ENCODE results near the gene VPS33A. TPM values are rescaled to one million over a fixed set of nuclear protein-coding genes. Genes with fewer than 3 reads are reported as not detected.

VPS33A gene
- total RNA-seq, 4 donors from 2014 or later: 16.1 to 27.1 (median 20.5) TPM

DNA sequence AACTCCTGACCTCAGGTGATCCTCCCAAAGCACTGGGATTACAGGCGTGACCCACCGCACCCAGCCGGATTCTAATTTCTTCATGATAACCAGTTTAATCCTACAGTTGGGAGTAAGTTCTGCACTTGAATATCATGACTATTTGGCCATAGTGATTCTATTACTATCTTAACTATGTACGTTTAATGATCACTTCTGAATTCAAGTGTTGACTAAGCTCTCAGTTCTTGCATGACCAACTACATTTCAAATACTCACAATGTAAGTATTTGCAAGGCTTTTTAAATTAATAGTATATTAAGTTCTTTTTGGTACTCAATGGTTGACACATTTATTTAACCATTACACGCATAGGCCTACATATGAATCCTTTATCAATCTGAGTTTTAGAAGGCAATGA is 17.4 kb upstream of the VPS33A start:
- Histone ChIP-seq H3K4me1 (peaks cover 6 to 10% of the 10 kb centered on the region in 2 donors), H3K36me3 (peaks cover 0 to 71% of the 10 kb centered on the region in 2 donors), H3K27me3 (no peaks in the 10 kb centered on the region), H3K27ac (peak overlapping the region in 1 of 4 donors; percentile 11), H3K4me3 (no peak overlapping the region), H3K9me3 (no peaks in the 10 kb centered on the region)
- DNase-seq: no peak
- TF ChIP-seq CTCF (IDR thresholded peaks at IDR 0.05 in 4 of 5, conservative IDR thresholded peaks at IDR 0.05 in 1 of 5) (no peak), POLR2A (IDR thresholded peaks at IDR 0.05) (no peak)
- no peak for ATAC-seq
- intact Hi-C loops (cut with DNase I; ENCODE audit: low total_unique reads) (no loop called here), in situ Hi-C loops (cut with MboI; ENCODE audit: low sequenced_read_pairs in 4 of 4) (no loop called here)

DNA sequence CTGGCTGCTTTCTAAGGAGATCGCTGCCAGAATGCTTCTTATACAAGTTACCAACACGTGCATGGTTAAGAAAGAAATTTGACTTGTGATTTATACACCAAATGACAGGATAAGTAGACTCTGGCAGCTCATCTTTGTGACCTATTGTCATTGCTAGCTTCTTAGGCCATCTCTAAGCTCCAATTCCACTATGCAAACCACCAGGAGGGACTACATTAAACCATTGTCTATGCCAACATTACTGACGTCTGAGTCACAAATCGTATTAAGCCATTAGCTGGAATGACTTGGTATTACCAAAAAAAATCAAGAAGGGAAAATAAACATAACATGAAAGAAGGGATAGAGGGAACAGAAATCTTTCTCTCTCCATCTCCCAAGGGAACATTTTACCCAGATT is 15.8 kb upstream of the VPS33A start:
- H3K4me1 ChIP-seq: peaks cover 6 to 10% of the 10 kb centered on the region in 2 donors
- ATAC-seq: peak; percentile 44 to 90
- DNase-seq: peak in 1 of 2 donors; percentile 27
- no peaks in the 10 kb centered on the region for H3K27me3 ChIP-seq
- in situ Hi-C loops (cut with MboI; ENCODE audit: low sequenced_read_pairs in 4 of 4): no loop called here
- H3K27ac ChIP-seq: peak overlapping the region; percentile 19 to 70 (median 36)
- intact Hi-C loops (cut with DNase I; ENCODE audit: low total_unique reads): no loop called here
- peaks cover 0 to 72% of the 10 kb centered on the region in 2 donors for H3K36me3 ChIP-seq
- no peaks in the 10 kb centered on the region for H3K9me3 ChIP-seq
- TF ChIP-seq CTCF (IDR thresholded peaks at IDR 0.05 in 4 of 5, conservative IDR thresholded peaks at IDR 0.05 in 1 of 5) (no peak), POLR2A (IDR thresholded peaks at IDR 0.05) (no peak)
- H3K4me3 ChIP-seq: no peak overlapping the region

DNA sequence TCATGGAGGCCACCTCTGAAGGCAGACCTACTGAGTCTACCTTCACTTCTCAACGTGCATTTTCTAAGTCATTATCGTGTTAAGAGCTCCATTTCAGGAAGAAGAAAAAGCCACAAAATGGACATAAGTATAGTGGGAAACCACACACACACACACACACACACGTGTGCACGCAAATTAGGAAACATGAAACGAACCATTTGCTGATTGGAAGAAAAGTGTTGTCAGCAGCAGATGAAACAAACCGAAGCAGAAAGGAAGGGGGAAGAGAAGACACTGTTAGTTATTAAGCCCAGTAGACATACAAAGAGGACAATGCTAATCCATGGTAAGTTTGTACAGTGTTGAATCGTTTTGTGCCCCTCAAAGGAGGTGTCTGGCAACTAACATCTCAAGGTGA is 9.9 kb upstream of the VPS33A start:
- in situ Hi-C loops (cut with MboI; ENCODE audit: low sequenced_read_pairs in 4 of 4): no loop called here
- Histone ChIP-seq H3K27me3 (no peaks in the 10 kb centered on the region), H3K36me3 (peaks cover 6 to 92% of the 10 kb centered on the region in 2 donors), H3K27ac (no peak overlapping the region), H3K4me1 (no peaks in the 10 kb centered on the region), H3K9me3 (no peaks in the 10 kb centered on the region), H3K4me3 (no peak overlapping the region)
- no peak for ATAC-seq
- intact Hi-C loops (cut with DNase I; ENCODE audit: low total_unique reads): loop anchor here (5.0 kb wide), 1 partner anchor 46 kb away; no protein-coding TSS in a partner anchor
- TF ChIP-seq CTCF (IDR thresholded peaks at IDR 0.05 in 4 of 5, conservative IDR thresholded peaks at IDR 0.05 in 1 of 5) (no peak), POLR2A (IDR thresholded peaks at IDR 0.05) (no peak)
- DNase-seq: no peak

DNA sequence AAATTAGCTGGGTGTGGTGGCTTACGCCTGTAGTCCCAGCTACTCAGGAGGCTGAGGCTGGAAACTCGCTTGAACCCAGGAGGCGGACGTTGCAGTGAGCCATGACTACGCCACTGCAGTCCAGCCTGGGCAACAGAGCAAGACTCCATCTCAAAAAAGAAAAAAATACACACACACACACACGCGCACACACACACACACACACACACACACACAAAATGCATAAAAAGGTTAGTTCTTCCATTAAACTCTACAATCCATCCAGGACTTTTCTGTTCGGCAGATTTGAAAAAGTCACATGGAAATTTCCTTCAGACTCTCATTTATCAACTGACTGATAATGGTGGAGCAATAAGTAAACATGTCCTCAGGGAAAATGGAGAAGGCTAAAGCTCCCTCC is 9.2 kb upstream of the VPS33A start:
- no peak for TF ChIP-seq CTCF (IDR thresholded peaks at IDR 0.05 in 4 of 5, conservative IDR thresholded peaks at IDR 0.05 in 1 of 5)
- no peak for TF ChIP-seq POLR2A (IDR thresholded peaks at IDR 0.05)
- H3K27me3 ChIP-seq: no peaks in the 10 kb centered on the region
- H3K36me3 ChIP-seq: peaks cover 6 to 97% of the 10 kb centered on the region in 2 donors
- ATAC-seq (no peak), DNase-seq (no peak)
- no peak overlapping the region for H3K4me3 ChIP-seq
- no peaks in the 10 kb centered on the region for H3K9me3 ChIP-seq
- H3K4me1 ChIP-seq: no peaks in the 10 kb centered on the region
- intact Hi-C loops (cut with DNase I; ENCODE audit: low total_unique reads): loop anchor here (5.0 kb wide), 1 partner anchor 47 kb away; no protein-coding TSS in a partner anchor
- in situ Hi-C loops (cut with MboI; ENCODE audit: low sequenced_read_pairs in 4 of 4): no loop called here
- no peak overlapping the region for H3K27ac ChIP-seq

GRCh38 chr12:122265886-122266229 is 436 bp downstream of the VPS33A start:
- in situ Hi-C loops (cut with MboI; ENCODE audit: low sequenced_read_pairs in 4 of 4) (no loop called here), intact Hi-C loops (cut with DNase I; ENCODE audit: low total_unique reads) (loop anchor here (5.0 kb wide), 1 partner anchor 39 kb away; the partner anchor contains the start of gene DIABLO)
- H3K27me3 ChIP-seq: no peaks in the 10 kb centered on the region
- DNase-seq (peak in 1 of 2 donors; percentile 7), ATAC-seq (peak; percentile 50 to 61)
- peaks cover 14% of the 10 kb centered on the region in 2 donors for H3K4me1 ChIP-seq
- peak overlapping the region; percentile 86 to 100 (median 93) for H3K4me3 ChIP-seq
- TF ChIP-seq CTCF (IDR thresholded peaks at IDR 0.05 in 4 of 5, conservative IDR thresholded peaks at IDR 0.05 in 1 of 5) (no peak), POLR2A (IDR thresholded peaks at IDR 0.05) (no peak)
- H3K9me3 ChIP-seq: no peaks in the 10 kb centered on the region
- H3K36me3 ChIP-seq: peaks cover 0 to 38% of the 10 kb centered on the region in 2 donors
- peak overlapping the region; percentile 88 to 96 (median 93) for H3K27ac ChIP-seq
